ENCODE results near the gene LRRC26.

Gene LRRC26

DNA sequence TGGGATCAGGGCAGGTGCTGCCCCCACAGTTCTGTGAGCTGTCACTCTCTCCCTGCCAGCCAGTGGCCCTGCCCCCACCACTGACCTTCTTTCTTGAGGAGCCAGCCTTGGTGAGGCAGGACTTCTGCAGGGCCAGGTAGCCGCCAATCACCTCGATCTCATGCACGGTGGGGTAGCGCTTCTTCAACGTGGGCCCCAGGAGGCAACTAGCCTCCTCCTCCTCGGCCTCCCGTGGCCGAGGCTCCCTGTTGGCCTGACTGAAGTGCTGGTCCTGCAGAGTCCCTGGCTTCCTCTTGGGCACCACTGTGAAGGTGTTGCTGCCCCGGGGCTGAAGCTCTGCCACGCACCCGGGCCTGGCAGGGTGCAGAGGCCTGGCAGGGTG lies 29.0 kb upstream of the LRRC26 start:
- no peak for DNase-seq

DNA sequence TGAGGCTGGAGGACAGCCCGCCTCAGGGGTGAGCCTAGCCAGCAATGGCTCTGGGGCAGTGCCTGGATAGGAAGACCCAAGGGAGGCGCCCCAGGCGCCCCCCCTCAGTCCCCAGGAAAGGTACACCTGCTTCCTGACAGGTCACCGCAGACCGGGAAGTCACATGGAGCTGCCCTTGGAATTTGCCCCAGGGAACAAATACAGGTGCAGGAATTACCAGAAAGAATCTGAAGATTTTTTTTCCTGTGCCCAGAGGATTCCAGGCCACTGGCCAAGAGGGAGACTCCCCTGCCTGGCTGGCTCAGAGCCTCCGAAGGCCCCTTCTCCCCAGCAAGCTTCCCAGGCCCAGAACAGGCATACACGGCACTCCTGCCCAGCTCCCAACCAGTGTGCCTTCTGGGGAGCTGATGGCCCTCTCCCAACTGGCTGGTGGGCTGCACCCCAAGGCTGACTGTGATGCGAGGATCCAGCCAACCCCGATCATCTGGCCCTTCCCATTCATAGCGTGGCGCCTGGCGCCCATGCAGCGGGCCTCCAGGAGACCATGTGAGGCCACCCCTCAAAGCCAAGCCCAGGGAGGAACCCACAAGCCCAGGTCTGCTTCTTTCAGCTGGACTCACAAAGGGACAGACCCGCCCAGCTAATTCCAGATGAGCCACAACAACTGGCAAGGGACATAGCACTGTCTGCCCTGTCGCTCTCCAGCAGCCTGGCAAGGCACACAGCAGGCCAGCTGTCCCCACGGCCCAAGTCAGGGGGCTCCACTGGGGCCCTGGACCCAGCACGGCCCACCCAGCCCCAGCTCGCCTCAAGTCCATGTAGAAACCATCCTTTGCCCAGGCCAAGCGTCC lies 28.4 kb upstream of the LRRC26 start:
- DNase-seq: no peak

DNA sequence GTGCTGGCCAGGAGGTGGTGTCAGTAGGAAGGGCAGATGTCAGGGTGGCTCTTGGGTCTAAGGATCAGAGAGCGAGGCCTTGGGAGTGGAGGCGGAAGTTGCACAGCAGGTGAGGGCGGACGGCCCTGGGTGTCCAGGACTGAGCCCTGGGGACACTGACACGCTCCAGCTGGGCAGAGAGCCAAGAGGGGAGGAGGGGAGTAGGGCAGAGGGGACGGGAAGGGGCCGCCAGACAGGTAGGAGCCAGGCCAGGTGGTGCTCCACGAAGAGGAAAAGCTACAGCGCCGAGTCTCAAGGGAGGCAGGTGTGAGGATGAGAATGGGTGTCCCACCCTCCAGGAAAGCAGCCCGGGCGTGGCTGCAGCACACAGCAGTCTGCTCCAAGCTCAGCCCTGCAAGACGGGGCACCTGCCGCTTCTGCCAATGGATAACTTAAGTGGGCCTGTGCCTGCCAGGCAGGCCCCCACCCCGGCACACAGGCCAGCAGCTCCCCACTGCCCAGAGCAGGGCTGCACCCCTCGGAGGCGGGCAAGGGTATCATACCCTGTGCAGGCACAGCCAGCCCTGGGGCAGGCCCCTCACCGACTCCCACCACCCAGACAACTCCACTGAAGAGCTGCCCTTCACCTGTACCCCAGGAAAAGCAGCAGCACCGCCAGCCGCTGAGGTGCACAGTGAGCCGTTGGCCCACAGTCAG lies 25.8 kb upstream of the LRRC26 start:
- no peak for DNase-seq

DNA sequence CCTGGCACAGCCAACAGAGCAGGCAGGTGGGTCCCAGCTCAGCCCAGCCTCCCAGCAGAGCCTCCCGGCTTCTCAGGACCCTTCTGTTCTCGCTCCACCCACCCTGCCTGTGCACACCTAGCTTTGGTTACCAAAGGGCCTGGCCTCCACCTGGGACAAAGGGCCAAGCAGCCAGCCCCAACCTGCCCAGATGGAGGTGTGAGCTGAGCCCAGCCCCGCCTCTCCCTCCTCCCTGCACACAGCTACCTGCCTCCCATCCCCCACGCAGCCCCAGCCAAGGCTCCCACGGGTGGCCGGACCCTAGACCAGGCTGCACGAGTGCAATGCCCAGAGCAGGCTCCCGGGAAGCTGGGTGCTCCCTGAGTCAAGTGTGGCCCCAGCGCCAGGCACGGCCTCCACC lies 25.1 kb upstream of the LRRC26 start:
- no peak for DNase-seq

DNA sequence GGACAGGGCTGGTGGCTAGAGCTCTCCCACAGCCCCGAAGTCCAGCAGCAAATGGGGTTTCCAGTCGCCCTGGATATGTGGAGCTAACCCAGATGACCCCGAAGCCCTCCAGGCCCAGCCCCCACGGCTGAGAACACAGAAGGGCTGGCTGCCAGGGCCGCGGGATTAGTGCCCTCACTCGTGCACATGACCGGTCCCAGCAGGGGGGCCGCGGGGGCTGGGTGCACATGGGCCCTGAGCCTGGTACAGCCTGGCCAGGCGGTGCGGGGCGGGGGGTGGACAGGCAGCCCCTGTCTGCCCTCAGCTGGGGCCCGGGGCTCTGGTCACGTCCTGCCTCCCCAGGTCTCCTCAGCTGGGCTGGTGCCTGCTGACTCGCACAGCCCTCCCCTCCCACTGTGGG lies 24.5 kb upstream of the LRRC26 start:
- no peak for DNase-seq

DNA sequence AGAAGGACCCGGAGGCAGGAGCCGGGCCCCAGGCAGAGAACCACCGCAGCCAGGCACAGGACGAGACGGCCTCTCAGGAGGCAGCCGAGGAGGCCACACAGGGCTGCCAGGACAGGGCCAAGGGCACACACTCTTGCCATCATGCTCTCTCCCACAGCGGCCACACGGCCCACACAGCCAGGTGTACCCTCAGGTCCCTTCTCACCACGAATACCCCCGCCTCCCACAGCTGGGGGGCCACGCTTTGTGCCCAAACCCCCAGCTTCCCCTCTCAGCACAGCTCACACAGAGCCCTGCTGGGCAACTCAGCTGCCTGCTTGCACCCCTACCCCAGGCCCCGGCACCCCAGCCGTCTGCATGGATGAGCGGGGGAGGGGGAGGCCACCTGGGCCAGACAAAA lies 23.9 kb upstream of the LRRC26 start:
- DNase-seq: no peak

DNA sequence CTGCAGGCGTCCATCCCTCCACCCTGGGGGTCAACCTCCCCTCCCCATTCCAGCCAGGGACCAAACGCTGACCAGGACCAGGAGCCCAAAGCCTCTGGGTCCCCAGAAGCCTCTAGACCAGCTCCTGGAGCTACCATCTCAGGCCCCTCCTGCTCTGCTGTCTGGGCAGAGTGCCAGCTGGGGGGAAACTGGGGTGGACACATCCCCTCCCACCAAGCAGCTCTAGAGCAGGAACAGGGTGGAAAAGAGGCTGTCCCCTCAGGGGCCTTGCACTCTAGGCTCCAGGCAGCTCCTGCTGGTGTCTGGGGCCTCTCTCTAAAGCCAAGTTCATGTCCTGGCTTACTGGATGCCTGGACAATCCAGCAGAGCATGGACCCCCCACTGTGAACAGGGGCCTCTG lies 23.0 kb upstream of the LRRC26 start:
- no peak for DNase-seq

DNA sequence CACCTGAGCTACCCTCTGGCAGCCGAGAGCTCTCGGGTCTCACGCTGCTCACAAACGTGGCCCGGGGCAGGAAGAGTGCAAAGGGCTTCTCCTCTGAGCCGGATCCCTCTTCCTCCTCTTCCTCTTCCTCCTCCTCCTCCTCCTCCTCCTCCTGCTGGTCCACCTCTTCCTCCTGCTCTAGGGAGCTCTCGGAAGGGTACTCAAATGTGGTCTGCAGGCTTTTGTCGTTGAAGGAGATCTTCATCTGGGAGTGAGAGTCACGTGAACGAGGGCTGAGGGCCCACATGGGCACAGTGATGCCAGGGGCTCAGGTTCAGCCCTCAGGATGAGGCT lies 22.6 kb upstream of the LRRC26 start:
- no peak for DNase-seq

DNA sequence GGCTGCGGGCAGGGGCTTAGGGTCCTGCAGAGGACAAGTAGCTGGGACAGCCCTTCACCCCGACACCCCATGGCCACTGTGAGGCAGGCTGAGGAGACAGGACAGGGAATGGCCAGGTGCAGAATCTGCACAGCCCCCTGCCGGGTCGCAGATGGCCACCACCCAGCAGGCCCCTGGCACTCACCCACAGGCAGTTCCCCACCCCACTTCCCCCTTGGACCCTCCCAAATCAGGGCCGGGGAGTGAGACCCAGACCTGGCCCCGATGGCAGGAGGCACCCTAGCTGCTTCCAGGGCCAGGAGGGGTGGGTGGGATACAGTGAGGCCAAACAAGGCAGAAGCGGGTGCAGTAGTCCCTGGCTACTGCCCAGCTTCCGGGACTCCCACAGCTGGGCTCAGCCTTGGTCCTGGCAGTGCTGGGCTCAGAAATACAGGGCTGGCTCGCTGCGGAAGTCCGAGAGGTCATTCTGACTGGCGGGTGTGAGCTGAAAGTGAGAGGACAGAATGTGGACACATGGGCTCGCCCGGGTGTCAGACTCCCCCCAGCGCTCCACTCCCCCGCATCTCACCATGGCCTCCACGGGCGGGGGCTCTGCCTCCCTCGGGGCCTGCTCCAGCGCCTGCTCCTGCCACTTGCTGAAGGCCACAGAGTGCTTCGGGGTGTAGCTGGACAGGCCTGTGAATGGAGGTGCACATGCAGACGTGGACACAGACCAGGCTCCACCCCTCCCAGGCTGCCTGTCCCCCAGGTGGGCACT lies 22.0 kb upstream of the LRRC26 start:
- no peak for DNase-seq

DNA sequence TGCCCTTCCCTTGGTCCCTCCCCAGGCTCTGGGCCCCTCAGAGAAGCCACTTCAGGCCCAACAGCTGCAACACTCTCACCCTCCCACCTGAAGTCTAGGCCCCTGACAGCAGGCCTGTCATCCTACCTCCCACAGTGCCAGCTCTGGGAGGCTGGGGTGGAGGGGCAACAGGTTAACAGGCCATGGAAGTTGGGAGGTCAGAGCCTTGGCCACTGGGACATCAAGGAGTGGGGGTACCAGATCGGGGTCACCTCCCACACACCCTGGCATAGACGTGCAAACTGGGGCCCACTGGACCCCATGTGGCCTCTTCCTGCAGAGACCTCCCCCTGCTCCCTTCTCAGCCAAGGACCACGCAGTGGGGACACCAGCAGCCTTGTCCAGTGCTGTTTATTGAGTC lies 21.4 kb upstream of the LRRC26 start:
- no peak for DNase-seq

DNA sequence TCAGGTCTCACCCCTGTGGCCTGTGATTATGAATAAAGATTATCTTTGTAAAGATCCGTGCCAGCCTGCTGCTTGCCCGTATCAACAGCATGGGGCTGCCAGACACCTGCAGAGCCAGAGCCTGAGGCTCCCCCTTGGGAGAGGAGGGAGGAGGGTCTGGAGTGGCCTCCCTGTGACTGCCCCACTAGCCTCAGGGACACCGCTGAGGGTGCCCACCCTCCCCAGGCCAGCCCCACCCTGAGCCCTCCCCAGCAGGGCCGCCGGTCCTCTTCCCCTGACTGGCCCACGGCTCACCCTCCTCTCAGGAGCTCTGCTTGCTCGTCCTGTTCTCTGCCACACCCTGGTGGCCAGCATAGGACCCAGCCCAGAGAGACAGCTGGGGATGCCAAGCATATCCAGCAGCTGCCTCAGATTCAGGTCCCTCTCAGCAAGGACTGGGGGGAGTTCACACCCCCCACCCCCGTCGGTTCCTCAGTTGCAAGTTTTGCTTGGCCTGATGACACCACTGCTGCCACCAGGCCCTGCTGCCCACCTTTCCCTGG lies 20.5 kb upstream of the LRRC26 start:
- DNase-seq: no peak

DNA sequence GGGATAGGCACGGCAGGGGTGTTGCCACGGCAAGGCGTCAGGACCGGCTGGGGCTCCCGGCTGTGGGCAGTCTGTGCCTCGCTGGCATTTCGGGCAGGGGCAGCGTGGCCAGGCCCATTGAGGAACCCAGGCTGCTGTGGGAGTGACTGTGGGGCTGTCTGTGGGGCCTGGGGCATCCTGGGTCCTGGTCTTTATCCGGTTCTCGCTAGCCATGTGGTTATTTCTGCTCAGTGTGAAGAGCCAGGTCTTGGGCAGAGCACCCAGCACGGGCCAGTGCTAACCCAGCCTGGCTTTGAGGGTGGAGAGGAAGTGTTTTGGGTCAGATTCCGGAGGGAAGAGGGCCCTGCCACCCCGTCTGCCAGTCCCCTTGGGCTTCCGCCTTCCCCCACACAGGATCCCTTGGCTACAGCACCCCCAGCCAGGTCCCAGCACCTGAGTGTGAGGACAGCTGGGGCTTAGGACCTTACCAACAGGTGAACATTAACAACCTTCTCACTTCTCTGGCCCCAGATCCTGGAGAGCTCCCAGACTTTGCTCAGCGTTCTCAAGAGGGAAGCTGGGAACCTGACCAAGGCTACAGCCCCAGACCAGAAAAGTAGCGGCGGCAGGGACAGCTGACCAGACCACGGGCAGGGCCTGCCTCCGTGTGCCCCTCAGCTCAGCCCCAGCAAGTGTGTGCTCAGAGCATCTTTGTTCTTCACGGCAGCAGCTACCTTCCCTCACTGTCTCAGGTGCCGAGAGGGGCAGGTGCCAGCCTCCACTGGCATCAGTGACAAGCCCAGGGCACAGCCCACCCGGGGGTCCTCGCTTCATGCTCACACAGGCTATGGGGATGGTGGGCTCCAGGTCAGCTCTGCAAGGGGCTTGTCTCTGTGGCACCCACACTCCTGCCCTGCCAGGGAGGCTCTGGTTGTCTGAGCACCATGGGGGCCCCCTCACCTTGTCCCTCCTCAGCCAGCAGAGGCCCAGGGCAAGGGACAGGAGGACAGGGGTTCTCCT lies 19.7 kb upstream of the LRRC26 start:
- no peak for DNase-seq

DNA sequence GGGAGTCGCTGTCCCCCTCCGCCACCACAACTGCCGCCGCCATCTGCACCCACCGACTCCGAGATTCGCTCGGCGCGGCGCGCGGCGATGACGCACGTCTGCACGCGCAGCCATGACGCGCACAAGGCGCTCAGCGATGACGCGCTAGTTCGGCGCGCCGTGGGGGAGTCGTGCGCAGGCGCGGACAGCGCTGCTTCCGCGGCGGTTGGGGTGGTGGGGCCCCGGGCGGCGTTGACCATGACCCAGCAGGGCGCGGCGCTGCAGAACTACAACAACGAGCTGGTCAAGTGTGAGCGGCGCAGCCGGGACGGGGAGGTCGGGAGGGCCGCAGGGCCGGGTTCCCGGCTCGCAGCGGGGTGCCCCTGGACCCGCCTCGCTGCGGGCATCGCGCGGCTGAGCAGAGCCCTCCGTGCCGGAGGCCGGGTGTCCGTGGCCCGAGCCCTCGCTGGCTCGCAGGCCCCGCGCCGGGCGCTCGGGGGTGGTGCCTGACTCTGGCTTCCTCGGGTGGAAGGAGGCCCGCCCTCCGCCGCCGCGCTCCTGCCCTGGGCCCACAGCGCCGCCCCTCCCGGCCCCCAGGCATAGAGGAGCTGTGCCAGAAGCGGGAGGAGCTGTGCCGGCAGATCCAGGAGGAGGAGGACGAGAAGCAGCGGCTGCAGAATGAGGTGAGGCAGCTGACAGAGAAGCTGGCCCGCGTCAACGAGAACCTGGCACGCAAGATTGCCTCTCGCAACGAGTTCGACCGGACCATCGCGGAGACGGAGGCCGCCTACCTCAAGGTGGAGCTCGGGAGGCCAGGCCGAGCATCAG lies 18.8 kb upstream of the LRRC26 start, which contains the start of the genes ANAPC2 and SSNA1:
Gene ANAPC2, minus strand, starts transcription at position 71 of the 807 bp plus-strand sequence. Its CDS starts 28 bp downstream, at position 43.
Gene SSNA1, plus strand, starts transcription at position 187 of the 807 bp plus-strand sequence. Its CDS starts 51 bp downstream, at position 238.
- peak; percentile 44 for DNase-seq

DNA sequence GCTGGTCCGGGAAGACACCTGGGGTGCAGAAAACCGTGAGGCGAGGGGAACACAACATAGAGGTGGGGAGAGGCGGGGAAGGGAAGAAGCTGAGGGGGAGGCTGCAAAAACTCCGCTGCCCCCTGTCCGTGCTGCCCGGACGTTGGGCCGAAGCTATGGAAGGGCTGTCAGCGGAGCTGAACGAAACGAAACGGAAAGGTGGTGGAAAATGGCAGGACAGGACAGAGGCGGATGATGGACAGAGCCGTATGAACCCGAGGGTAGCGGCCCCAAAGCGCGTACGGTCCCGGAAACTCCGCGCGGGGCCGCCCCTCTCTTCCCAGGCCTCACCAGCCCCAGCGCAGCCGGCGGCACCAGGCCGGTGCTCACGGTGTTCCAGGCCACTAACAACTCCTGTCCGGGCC lies 18.2 kb upstream of the LRRC26 start:
- DNase-seq: no peak

DNA sequence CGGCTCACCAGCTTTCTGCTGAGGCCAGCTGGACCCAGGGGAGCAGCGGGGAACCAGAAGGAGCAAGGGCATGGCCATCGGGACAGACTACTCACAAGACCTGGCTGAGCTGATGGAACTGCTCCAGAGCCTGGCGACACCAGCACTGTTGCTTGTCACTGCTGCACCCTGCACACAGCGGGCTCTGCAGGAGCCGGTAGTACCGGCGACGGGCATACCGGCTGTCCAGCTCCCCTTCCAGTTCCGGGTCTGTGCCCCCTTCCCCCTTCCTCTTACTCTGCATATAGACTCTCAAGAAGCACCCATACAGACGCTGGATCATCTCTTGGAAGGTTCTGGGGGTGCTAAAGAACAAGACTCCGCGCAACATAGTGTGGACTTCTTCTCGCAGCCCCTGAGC lies 17.5 kb upstream of the LRRC26 start:
- no peak for DNase-seq

DNA sequence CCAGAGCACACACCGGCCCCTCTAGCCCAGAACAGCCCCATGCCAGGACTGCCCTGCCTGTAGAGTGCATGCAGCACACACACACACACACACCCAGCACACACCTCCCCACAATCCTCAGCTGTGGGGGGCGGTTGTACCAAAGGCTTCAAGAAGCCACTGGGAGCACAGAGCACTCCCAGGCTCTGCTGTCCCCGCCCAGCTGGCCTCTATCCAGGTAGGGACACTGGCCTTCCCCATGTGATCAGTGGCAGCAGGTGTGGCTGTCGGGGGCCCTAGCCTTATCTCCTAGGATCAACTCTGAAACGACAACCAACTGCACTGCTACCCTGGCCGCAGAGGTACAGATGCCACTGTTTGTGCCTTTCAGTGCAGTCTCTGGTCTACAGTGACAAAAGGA lies 16.5 kb upstream of the LRRC26 start:
- no peak for DNase-seq

DNA sequence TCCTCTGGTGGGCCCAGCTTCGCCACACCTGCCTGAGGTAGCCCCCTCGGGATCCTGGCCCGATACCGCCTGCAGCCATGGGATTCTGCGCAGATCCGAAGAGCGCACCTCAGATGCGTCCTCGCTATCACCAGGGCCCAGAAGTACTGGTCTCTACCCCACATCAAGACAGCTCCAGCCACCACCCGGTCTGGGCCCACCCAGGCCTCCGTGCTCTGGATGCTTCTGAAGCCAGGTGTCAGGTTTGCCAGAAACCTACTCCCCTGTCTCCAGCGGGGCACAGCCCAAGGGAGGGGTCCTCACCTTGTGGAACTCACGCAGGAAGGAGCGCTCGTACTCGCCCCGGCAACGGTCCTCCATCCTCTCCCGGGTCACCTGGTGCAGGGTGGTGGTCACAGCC lies 16.1 kb upstream of the LRRC26 start:
- no peak for DNase-seq

DNA sequence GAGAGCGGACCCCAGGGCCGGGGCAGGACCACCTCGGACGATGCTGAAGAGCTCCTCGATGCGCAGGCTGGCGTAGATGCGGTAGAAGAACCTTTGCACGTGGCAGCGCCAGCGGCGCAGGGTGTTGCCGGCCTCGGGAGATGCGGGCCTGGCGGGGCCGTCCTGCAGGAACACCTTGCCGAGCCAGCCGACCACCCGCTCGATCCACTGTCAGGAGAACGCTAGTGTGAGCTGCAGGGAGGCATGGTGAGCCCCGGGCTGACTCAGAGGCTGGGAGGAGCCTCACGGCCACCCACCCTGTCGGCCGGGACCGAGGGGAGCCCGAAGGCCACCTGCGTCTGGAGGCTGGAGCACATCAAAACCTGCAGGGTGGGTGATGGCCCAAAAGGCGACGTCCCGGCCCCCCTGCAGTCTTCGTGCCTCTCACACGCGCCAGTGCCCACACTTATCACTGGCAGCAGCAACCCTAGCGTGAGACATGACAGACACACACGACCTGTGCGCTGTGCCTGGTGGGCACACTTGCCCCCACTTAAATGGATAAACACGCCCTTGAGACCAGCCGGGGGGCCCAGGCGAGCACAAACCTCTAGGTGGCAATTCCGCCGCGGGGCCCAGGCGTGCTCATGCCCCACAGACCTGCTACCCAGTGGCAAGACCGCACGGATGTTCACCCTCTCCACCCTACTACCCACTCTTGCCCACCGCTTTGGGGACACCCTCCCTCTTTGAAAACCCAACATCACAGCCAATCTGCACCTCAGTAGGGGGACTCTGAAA lies 15.2 kb upstream of the LRRC26 start:
- DNase-seq: no peak

DNA sequence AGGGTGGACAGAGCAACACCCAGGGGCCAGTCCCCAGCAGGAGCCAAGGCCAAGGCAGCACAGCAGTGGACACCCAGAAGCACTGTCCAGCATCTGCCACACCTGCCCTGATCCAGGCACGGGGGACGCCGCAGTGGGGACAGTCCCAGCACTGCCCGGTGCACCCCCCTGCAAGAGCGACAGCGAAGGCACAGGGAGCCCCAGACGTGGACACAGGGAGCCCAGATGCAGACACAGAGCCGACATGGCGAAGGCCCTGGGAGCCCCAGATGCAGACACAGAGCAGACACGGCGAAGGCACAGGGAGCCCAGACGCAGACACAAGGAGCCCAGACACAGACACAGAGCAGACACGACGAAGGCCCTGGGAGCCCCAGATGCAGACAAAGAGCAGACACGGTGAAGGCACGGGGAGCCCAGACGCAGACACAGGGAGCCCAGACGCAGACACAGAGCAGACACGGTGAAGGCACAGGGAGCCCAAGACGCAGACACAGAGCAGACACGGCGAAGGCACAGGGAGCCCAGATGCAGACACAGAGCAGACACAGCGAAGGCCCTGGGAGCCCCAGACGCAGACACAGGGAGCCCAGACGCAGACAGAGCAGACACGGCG lies 14.2 kb upstream of the LRRC26 start:
- no peak for DNase-seq

DNA sequence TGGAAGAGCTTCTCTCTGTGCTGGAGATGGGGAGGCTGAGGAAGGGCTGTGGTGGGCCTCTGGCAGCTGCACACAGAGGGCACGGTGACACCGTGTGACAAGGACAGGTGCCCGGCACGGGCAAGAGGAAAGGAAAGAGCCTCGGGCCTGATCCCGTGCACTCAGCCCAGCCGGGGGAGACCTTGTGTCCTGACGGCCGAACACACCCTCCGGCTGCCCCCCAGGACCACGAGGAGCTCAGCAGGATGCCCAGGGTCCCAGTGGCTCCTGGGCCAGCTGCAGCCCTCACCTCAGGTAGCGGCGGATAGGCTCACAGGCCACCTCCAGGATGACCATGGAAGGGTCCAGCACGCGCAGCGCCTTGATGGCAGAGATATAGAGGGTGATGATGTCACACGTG lies 13.0 kb upstream of the LRRC26 start:
- DNase-seq: no peak
